WERI-Rb-1 (cell line): ENCODE measurements around the gene USP7.

Experiments
- DNase-seq: peaks from one replicate; pipeline ENCODE4 v3.0.0-alpha.2; 2020
- H3K27ac ChIP-seq: fragments of 250-450 bp; sonication (Bioruptor Pico); 2 replicates; pipeline ENCODE4 v1.5.1; 2020; ENCODE audit warnings: mild to moderate bottlenecking, moderate library complexity
- H3K27me3 ChIP-seq: fragments of 250-450 bp; sonication (Bioruptor Pico); 2 replicates; pipeline ENCODE4 v1.5.1; 2021; ENCODE audit warnings: mild to moderate bottlenecking, low read depth, moderate library complexity; ENCODE audit not compliant: insufficient read depth, severe bottlenecking
- H3K36me3 ChIP-seq: fragments of 250-450 bp; sonication (Bioruptor Pico); 2 replicates; pipeline ENCODE4 v1.5.1; 2020; ENCODE audit warnings: mild to moderate bottlenecking, moderate library complexity
- H3K4me3 ChIP-seq: 2 replicates; pipeline ENCODE4 v1.5.1; 2011; ENCODE audit warnings: low read depth, mild to moderate bottlenecking, control low read depth, low read length
- H3K9me3 ChIP-seq: fragments of 250-450 bp; sonication (Bioruptor Pico); 2 replicates; pipeline ENCODE4 v1.5.1; 2021; ENCODE audit warnings: mild to moderate bottlenecking, moderate library complexity; ENCODE audit not compliant: severe bottlenecking
- TF ChIP-seq, protein P1 (sequence below): IDR thresholded peaks from 2 replicates; pipeline ENCODE4 v1.5.1; 2011; ENCODE audit warnings: low read depth, mild to moderate bottlenecking, control low read depth, inconsistent platforms, low read length

USP7 gene

DNA sequence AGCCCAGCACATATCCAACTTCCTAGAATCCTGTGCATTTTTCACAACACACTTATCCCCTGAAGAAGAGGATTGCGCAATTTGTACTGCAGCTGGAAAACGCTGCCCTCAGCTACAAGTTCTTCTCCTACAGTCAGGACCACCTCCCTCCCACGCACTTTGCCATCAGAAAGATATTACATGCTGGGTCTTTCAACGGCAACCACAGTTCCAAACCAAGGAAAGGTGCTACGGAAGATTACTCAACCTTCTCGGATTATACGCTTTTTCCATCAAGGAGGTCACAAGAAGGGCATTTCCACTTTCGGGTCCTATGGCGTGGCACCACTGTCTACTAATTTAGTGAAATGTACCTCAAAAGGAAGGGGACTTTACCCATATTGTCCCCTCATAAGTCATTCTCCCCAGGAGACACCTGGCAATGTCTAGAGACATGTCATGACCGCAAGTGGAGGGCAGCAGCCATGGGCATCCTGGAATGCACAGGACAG, 35.2 kb downstream of the USP7 start:
- H3K9me3 ChIP-seq: no peaks in the 10 kb centered on the region
- no peak for DNase-seq
- no peaks in the 10 kb centered on the region for H3K27me3 ChIP-seq
- H3K27ac ChIP-seq: no peak overlapping the region
- no peak overlapping the region for H3K4me3 ChIP-seq
- TF ChIP-seq, protein P1, sequence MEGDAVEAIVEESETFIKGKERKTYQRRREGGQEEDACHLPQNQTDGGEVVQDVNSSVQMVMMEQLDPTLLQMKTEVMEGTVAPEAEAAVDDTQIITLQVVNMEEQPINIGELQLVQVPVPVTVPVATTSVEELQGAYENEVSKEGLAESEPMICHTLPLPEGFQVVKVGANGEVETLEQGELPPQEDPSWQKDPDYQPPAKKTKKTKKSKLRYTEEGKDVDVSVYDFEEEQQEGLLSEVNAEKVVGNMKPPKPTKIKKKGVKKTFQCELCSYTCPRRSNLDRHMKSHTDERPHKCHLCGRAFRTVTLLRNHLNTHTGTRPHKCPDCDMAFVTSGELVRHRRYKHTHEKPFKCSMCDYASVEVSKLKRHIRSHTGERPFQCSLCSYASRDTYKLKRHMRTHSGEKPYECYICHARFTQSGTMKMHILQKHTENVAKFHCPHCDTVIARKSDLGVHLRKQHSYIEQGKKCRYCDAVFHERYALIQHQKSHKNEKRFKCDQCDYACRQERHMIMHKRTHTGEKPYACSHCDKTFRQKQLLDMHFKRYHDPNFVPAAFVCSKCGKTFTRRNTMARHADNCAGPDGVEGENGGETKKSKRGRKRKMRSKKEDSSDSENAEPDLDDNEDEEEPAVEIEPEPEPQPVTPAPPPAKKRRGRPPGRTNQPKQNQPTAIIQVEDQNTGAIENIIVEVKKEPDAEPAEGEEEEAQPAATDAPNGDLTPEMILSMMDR: no peak
- H3K36me3 ChIP-seq: peaks cover 48% of the 10 kb centered on the region

DNA sequence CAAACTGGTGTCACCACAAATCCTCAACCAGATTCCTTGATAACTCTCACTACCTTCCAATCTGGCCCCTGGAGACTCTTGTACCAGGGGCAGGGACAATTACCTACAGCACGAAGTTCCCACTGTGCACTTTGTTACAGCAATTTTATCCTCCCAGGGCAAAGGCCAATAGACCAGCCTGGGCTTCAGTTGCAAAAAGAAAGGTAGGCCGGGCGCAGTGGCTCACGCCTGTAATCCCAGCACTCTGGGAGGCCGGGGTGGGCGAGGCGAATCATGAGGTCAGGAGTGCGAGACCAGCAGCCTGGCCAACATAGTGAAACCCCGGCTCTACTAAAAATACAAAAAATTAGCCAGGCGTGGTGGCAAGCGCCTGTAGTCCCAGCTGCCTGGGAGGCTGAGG, 36.9 kb downstream of the USP7 start:
- Histone ChIP-seq H3K9me3 (no peaks in the 10 kb centered on the region), H3K27me3 (no peaks in the 10 kb centered on the region), H3K27ac (no peak overlapping the region), H3K36me3 (peaks cover 62% of the 10 kb centered on the region), H3K4me3 (no peak overlapping the region)
- no peak for DNase-seq
- TF ChIP-seq, protein P1: no peak

DNA sequence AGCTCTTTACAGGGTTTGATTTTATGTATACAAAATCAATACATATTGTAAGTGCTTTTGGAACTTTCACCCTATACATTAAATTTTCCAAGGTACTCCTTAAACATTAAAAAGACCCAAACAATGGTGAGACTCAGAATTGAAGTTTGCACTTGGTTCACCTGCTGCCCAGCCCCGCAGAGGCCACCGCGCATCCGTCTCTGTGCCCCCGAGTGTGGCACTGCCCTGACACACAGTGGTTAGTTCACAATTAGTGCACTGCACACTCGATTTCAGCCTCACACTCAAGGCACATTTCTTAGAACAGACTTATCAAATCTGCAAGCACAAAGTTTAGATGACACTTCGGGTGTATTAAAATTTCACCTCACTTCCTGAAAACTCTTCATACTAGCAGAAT, 38.3 kb downstream of the USP7 start:
- H3K4me3 ChIP-seq: no peak overlapping the region
- no peak overlapping the region for H3K27ac ChIP-seq
- TF ChIP-seq, protein P1: no peak
- H3K36me3 ChIP-seq: peaks cover 75% of the 10 kb centered on the region
- no peak for DNase-seq
- H3K9me3 ChIP-seq: no peaks in the 10 kb centered on the region
- no peaks in the 10 kb centered on the region for H3K27me3 ChIP-seq

DNA sequence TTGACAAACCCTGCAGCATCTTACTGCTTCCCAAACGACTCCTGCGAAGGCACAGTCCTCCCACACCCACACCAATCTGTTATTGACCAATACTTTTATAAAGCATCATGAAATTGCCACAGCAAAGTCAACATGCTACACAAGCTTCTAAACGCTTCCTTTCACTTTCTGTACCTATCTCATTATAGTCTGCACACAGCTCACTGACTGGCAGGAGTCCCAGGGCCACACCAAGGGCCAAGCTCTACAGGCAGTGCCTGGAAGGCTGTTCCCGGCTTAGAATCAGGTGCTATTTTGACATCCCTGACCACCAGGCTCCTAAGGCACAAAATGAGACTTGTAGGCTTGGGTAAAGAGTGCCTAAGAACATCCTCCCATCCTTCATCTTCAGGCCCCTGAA, 39.5 kb downstream of the USP7 start:
- Histone ChIP-seq H3K36me3 (peaks cover 77% of the 10 kb centered on the region), H3K4me3 (no peak overlapping the region), H3K27me3 (no peaks in the 10 kb centered on the region), H3K27ac (no peak overlapping the region), H3K9me3 (no peaks in the 10 kb centered on the region)
- DNase-seq: no peak
- TF ChIP-seq, protein P1: no peak

DNA sequence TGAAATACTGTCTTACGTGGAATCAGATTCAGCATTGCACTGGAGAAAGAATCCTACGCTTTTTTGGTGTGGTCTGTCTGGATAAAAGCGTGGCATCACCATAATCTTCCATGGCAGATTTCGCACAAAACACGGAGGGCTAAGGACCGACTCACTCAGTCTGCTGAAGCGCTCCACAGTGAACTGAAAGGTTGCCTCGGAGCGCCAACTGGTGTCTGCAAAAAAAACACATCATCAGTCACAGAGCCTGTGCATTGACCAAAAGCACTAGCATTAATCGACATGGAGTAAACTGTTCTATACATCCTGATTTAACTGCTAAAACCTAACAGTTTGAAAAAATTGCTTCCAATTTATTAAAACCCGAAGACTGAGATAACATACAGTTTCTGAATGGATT, 40.5 kb downstream of the USP7 start:
- no peak for DNase-seq
- Histone ChIP-seq H3K9me3 (no peaks in the 10 kb centered on the region), H3K27ac (no peak overlapping the region), H3K36me3 (peaks cover 77% of the 10 kb centered on the region), H3K4me3 (no peak overlapping the region), H3K27me3 (no peaks in the 10 kb centered on the region)
- TF ChIP-seq, protein P1: peak; percentile 22; the same call in 1 of the 2 replicates

DNA sequence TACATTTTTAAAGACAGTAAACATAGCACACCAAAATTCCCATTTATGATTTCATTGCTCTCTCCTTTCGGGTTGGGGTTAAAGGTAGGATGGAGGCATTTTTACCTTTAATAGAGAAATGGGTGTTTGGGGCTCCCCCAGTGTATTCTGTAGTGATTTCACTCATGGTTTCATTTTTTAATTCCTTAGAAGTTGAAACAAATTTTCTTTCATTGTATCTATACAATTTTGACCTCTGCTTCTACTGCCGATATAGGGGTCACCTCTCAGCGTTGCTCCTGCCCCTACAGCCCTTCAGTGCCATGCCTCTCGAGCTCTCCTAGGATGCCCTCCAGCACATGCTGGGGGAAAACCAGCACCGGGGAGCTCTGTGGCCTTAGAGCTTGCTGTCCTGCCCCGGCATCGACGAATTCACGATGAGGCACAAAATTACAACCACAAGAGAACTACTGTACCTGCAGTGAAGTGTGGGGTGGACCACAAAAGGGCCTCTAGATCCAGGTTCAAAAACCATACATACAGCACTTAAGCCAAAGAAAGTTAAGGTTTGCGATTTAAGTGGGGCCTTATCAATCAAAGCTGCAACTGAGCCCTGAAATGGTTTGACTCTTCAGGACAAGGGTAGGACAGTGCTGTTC, 42.2 kb downstream of the USP7 start:
- no peaks in the 10 kb centered on the region for H3K9me3 ChIP-seq
- DNase-seq: no peak
- peaks cover 76% of the 10 kb centered on the region for H3K36me3 ChIP-seq
- no peak overlapping the region for H3K4me3 ChIP-seq
- TF ChIP-seq, protein P1: no peak
- no peak overlapping the region for H3K27ac ChIP-seq
- H3K27me3 ChIP-seq: no peaks in the 10 kb centered on the region
